ENCODE data around the gene ZYG11B. TPM values are rescaled to one million over a fixed set of nuclear protein-coding genes. Genes with fewer than 3 reads are reported as not detected.

The ZYG11B gene
- total and polyA plus RNA-seq, 9 of the 15 experiments (the other 6 are each of a cell fraction or from before 2014, with no cell fraction given), result 4.9 to 22.2 (median 12.2) TPM

- TF ChIP-seq ZNF76 (CRISPR knock-in tag; IDR thresholded peaks at IDR 0.05; ENCODE audit: borderline replicate concordance) (peak; percentile 57; the same call in 1 of the 2 replicates), MAZ (CRISPR knock-in tag; conservative IDR thresholded peaks at IDR 0.05 in 1 of 2, IDR thresholded peaks at IDR 0.05 in 1 of 2) (peak; percentile 82 to 90), SIRT6 (IDR thresholded peaks at IDR 0.05; ENCODE audit: low read depth, low read length) (no peak), ZBTB17 (CRISPR knock-in tag; IDR thresholded peaks at IDR 0.05) (peak; percentile 74; the same call in 1 of the 2 replicates), HINFP (tag; conservative IDR thresholded peaks at IDR 0.05; ENCODE audit: low read depth) (no peak), RNF2 (IDR thresholded peaks at IDR 0.05) (peak; percentile 86), WHSC1 (IDR thresholded peaks at IDR 0.05; ENCODE audit: low read length) (no peak), PHF20 (IDR thresholded peaks at IDR 0.05; ENCODE audit: partially characterized antibody) (peak; percentile 24), ZNF717 (CRISPR knock-in tag; IDR thresholded peaks at IDR 0.05) (no peak), ZNF146 (CRISPR knock-in tag; IDR thresholded peaks at IDR 0.05; ENCODE audit: unreplicated experiment) (no peak), ETS2 (tag; IDR thresholded peaks at IDR 0.05; ENCODE audit: borderline replicate concordance, poor library complexity, severe bottlenecking) (no peak), TGIF2 (CRISPR knock-in tag; IDR thresholded peaks at IDR 0.05) (no peak), TCFL5 (CRISPR knock-in tag; conservative IDR thresholded peaks at IDR 0.05) (no peak), ARNT (IDR thresholded peaks at IDR 0.05) (no peak), SAFB (IDR thresholded peaks at IDR 0.05; ENCODE audit: borderline replicate concordance, low read depth, low read length) (peak; percentile 64), JUND (IDR thresholded peaks at IDR 0.05; ENCODE audit: borderline replicate concordance, low read depth, low read length) (peak; percentile 50; the same call in 1 of the 2 replicates), JUND (tag; IDR thresholded peaks at IDR 0.05; ENCODE audit: borderline replicate concordance, low read depth, low read length) (no peak), GTF2F1 (IDR thresholded peaks at IDR 0.05; ENCODE audit: low read depth, low read length) (0 out of 2 replicates have a peak, but pooled peaks have one; percentile 33), ZZZ3 (IDR thresholded peaks at IDR 0.05) (no peak), BMI1 (IDR thresholded peaks at IDR 0.05; ENCODE audit: low read length) (no peak), ZNF124 (CRISPR knock-in tag; IDR thresholded peaks at IDR 0.05) (no peak), ZKSCAN8 (CRISPR knock-in tag; IDR thresholded peaks at IDR 0.05) (no peak), SMAD4 (CRISPR knock-in tag; conservative IDR thresholded peaks at IDR 0.05) (peak; percentile 83), ZNF274 (IDR thresholded peaks at IDR 0.05; ENCODE audit: borderline replicate concordance, low read depth, low read length) (no peak; the same call in 1 of the 2 replicates), ZNF699 (CRISPR knock-in tag; IDR thresholded peaks at IDR 0.05; ENCODE audit: insufficient replicate concordance) (no peak), NFXL1 (CRISPR knock-in tag; IDR thresholded peaks at IDR 0.05) (no peak), SNAPC5 (CRISPR knock-in tag; IDR thresholded peaks at IDR 0.05) (no peak)
These were observed 116.5 kb downstream of the ZYG11B start, which contains the start of gene ZYG11A (continued) for GRCh38 chr1:52842643-52843310.

Measured in K562 (cell line).